M059J (cell line): ENCODE results near the gene MT1H. TPM values are rescaled to one million over a fixed set of nuclear protein-coding genes. Genes with fewer than 3 reads are reported as not detected.
A peak's percentile ranks its signal among the peaks of the same experiment; 100 is the strongest.
"Not testable (repeated sequence)": the region's sequence is repeated elsewhere in the genome, so short reads cannot be mapped to it uniquely, and the experiment has no call there.

Experiments used
- DNase-seq: peaks from one replicate; pipeline ENCODE4 v3.0.0-alpha.2; 2012; ENCODE audit warnings: low read depth
- total RNA-seq: library from RNA; depleted of rRNA; stranded (reverse); fragments of >200 nt; shearing (Covaris generic); gene quantifications from 2 replicates; pipeline ENCODE4 v1.2.3, GENCODE V29; 2014

The MT1H gene
- total RNA-seq, 1 experiment from 2014 or later = not detected

DNA sequence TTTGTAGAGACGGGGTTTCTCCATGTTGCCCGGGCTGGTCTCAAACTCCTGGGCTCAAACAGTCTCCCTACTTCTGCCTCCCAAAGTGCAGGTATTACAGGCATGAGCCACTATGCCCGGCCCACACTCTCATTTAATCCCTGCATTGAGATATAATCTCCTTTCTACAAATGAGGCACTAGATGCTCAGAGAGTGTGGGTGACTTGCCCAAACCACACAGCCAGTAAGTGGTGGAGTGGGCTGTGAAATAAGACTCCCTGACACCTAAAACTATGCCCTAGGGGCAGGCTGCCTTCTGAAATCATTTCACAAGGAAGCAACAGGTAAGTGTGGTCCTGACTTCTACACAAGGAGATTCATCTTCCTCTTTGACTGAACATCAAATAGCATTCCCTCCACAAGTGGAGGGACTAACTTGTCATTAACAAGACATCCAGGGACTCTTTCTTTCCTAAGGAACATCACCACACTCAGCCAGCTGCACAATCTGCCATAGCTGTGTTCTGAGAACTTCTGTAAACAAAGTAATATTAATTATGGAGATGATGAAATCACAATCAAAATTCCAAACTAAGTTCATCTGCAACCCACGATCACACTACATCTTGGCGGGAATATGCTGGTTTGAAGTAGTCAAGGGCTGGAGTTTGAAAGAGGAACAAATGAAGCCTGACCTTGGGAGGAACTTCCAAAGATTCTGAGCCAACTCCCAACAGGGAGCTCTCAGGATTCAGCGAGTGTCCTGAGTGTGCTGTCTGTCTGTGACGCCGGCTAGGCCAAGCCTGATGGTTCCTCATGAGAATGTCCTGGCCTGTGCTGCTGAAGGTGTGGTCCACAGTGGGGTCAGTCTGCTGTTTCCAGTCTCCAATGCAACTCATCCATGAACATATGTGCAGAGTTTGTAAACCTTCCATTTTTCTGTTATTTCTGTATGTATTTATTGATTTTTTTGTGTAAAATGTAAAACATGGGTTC is 4.0 kb upstream of the MT1H start:
- DNase-seq = not testable (repeated sequence)

DNA sequence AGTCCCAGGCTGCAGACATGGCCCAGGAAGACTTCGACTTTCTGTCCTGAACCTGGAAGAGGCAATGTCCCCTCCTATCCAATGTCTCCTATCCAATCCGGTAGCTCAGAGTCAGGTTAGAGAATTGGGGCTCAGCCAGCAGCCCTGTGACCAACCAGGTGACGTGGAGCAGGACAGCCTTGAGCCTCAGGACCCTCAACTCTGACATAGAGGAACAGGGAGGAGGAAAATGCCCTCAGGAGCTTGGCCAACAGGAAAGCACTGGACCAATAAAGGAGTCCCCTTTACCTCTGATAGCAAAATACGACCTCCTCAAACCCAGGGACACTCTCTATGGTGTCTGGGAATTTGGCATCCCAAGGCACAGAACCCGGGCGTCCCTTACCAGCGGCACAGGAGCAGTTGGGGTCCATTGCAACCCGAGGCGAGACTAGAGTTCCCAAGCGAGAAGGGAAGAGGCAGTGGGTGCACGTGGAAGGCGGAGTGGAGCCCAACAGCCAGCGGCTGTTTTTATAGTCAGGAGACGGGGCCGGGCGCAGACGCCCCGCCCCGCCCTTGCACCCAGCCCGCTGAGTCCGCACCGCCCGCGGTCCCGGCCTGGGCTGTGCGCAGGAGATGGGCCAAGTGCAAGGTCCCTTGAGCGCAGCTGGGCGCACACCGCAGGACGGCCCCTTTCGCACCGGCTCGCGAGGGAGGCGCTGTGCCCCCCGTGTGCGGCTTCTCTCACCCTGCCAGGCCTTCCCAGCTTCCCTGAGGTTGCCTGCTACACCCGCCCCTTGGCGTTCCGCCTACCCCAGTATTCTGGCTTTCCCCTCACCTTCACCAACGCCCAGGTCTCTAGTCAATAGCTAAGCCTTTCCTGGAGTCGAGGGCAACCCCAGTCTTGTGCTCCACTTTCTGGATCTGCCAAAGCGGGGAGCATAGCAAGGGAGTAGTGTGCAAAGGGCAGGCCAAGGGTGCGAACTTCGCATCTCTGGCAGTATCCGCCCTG is 1.7 kb upstream of the MT1H start, which contains the start of gene MT1G:
Gene MT1G (minus strand): TSS at position 485 of the 991 bp plus-strand sequence. CDS start 72 bp downstream, at position 413.
- no peak for DNase-seq

DNA sequence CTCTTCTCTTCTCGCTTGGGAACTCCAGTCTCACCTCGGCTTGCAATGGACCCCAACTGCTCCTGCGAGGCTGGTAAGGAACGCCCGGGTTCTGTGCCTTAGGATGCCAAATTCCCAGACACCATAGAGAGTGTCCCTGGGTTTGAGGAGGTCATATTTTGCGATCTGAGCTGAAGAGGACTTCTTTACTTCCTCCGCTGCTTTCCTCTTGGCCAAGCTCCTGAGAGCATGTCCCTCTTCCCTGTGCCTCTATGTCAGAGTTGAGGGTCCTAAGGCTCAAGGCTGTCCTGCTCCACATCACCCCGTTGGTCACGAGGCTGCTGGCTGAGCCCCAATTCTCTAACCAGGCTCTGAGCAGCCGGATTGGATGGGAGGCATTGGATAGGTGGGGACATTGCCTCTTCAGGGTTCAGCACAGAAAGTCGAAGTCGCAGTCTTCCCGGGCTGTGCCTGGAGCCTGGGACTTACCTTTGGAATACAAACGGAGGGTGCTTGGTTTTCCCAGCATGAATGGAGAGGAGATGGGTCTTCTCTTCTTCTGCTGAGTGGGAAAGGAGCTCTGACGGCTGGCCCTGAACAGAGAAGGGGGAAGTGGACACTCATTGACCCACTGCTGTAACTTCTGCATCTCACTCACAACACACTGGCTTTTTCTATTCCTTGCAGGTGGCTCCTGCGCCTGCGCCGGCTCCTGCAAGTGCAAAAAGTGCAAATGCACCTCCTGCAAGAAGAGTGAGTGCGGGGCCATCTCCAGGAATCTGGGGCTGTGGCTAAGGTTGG is 416 bp downstream of the MT1H start:
- no peak for DNase-seq

DNA sequence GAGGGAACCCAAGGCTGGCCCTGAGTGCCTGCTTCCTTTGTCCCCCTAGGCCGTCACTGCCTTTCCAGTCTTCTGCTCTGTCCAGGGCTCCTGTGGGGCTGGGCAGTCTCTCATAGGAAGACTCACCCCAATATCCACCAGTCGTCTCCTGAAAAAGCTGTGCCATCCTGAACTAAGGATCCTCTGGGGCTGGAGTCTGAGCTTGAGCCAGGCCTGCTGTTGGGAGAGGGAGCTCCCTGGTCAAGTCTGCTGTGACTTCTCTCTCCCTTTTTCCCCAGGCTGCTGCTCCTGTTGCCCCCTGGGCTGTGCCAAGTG is 963 bp downstream of the MT1H start:
- no peak for DNase-seq

DNA sequence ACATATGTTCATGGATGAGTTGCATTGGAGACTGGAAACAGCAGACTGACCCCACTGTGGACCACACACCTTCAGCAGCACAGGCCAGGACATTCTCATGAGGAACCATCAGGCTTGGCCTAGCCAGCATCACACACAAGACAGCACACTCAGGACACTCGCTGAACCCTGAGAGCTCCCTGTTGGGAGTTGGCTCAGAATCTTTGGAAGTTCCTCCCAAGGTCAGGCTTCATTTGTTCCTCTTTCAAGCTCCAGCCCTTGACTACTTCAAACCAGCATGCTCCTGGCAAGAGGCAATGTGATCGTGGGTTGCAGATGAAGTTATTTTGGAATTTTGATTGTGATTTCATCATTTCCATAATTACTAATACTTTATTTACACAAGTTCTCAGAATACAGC is 2.1 kb downstream of the MT1H start:
- DNase-seq = not testable (repeated sequence)

DNA sequence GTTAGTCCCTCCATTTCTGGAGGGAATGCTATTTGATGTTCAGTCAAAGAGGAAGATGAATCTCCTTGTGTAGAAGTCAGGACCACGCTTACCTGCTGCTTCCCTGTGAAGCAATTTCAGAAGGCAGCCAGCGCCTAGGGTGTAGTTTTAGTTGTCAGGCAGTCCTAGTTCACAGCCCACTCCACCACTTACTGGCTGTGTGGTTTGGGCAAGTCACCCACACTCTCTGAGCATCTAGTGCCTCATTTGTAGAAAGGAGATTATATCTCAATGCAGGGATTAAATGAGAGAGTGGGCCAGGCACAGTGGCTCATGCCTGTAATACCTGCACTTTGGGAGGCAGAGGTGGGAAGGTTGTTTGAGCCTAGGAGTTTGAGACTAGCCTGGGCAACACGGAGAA is 2.6 kb downstream of the MT1H start:
- DNase-seq = not testable (repeated sequence)

DNA sequence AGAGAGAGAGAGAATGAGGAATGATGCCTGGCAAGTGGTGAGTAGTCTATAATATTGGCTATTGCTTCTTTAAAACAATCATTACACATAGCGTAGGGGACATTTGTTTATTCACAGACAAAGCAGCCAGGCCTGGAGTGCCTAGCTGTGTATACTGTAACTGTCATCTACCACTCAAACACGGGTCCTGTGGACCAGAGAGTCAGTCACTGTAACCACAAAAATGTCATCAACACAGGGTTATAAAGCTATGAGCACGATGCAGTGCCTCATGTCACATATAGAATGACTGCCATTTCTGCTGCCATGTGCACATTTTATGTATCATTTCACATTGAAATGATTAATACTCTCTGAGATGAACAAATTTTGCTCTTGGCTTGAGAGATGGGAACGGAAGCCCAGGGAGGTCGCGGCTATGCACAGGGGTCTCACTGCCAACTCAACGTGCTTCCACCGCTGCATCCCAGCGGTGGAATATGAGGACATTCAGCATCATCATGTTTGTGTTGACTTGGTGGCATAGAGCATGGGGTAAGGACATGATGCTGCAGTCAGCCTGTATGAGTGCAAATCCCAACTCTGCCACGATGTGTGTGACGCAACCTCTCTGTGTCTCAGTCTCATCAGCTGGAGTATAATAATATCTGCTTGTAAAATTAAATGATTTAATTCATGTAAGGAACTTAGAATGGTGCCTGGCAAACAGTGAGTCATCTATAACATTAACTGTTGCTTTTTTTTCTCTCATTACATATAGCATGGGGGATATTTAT is 3.3 kb downstream of the MT1H start:
- no peak for DNase-seq

DNA sequence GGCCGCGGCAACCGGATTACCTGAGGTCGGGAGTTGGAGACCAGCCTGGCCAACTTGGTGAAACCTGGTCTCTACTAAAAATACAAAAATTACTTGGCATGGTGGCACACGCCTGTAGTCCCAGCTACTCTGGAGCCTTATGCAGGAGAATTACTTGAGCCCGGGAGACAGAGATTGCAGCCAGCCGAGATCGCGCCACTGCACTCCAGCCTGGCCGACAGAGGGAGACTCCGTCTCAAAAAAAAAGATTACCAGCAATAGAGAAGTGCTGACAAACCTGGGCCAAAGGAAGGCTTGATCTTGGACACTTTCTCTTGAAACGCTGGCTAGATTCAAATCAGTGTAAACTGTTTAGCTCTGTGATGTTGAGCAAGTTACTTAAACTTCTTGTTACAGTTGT is 4.3 kb downstream of the MT1H start:
- peak; percentile 13 for DNase-seq

DNA sequence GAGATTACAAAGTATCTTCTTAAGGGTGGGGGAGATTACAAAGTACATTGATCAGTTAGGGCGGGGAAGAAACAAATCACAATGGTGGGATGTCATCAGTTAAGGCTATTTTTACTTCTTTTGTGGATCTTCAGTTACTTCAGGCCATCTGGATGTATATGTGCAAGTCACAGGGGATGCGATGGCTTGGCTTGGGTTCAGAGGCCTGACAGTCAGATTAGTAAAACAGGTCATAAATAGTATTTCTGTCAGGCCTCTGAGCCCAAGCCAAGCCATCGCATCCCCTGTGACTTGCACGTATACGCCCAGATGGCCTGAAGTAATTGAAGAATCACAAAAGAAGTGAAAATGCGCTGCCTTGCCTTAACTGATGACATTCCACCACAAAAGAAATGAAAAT is 5.0 kb downstream of the MT1H start:
- DNase-seq = not testable (repeated sequence)

DNA sequence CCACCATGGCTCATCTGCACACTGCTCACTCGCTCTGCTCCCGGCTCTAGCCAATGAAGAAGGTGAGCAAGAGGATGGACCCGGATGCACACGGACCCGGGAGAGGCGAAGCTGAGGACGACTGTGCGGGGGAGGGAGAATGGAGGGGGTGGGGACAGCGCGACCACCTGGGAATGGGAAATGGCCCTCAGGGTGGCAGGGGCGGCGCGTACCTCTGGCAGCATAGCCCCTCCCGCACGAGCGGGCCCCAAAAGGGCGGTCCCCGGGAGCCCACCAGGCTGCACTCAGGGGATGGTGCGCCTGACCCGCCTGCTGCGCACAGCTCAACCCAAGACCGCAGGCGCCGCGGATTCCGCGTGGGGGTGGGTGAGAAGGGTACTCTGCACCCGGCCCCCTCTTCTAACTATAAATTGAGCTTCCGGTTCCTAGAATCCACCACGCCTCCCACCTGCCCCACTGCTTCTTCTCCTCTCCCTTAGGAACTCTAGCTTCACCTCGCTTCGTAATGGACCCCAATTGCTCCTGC is 6.1 kb downstream of the MT1H start:
- DNase-seq = no peak

DNA sequence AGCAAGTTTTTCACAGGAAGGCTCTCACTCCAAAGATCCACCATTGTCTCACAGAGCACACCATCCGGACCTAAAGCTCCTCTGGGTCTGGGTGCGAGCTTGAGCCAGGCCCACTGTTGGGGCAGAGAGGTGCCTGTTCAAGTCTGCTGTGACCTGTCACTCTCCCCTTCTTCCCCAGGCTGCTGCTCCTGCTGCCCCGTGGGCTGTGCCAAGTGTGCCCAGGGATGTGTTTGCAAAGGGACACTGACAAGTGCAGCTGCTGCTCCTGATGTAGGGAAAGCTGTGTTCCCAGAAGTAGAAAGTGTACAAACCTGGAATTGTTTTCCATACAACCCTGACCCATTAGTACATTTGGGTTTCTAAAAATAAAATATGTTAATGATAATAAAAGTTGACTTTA is 7.9 kb downstream of the MT1H start:
- no peak for DNase-seq

DNA sequence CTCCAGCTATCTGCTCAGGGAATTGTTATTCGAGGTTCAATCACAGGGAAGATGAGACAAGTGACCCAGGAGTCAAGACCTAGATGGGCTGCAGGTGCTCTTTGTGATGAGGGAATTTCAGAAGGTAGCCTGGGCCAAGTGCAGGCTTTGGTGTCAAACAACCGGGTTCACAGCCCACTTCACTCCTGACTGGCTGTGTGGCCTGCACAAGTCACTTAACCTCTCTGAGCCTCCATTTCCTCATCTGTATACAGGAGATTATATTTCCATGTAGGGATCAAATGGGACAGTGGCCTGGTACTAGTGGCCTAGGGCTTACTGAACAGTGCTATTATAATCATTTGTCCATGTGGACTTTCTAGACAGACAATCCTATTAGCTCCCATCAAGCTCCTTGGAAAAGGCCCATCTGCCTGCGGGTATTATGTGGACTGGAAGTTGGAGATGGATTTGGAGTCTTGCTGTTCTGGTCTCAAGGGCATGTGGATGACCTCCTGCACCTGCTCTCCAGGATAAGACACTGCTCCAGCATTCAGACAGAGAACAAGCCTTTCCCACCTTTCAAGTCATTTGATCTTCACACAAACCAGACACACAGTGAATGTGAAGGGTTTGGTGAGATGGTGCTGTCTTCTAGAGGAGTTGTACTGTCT is 9.6 kb downstream of the MT1H start:
- DNase-seq = no peak

DNA sequence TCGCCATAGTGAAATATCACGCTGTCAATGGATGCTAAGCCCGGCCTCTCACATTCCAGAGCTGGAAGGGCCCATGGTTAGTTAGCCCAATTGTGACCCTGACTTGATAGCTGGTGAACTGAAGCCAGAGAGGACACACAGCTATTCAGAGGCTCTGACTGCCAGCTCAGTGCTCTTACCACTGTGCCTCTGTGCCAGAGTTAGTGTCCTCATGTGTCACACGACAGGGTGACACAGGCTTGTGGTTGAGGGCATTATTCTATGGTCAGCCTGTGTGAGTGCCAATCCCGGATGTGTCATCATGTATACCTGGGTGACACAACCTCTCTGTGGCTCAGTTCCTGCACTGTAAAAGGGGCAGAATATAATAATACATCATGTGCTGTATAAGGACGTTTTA is 10.2 kb downstream of the MT1H start:
- peak; percentile 67 for DNase-seq

DNA sequence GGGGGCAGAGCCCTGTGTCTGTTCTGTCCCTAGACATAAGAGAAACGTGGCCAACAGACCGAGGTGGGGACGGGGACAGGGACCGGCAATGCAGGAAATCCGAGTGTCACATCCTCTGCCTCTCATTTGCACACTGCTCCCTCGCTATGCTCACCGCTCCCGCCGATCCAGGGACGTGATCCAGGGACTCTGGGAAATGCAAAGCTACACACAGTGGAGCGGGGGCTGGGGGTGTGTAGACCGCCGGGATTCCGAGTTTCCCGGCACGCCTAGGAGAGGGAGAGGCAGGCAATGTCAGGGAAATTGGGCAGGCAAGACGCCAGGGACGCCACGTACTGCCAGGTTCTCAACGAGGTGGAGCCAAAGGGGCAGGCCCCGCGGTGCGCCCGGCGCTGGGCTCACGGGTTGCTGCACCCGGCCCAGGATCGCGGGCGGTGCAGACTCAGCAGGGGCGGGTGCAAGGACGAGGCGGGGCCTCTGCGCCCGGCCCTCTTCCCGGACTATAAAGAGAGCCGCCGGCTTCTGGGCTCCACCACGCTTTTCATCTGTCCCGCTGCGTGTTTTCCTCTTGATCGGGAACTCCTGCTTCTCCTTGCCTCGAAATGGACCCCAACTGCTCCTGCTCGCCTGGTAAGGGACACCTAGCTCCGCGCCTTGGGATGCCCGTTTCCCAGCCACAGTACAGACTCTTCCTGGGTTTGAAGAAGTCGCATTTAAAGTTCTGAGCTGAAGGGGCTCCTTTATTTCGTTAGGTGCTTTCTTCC is 12.5 kb downstream of the MT1H start, which contains the start of gene MT1X:
Gene MT1X (plus strand): TSS at position 532 of the 764 bp plus-strand sequence. CDS start 71 bp downstream, at position 603.
- peak; percentile 90 for DNase-seq

DNA sequence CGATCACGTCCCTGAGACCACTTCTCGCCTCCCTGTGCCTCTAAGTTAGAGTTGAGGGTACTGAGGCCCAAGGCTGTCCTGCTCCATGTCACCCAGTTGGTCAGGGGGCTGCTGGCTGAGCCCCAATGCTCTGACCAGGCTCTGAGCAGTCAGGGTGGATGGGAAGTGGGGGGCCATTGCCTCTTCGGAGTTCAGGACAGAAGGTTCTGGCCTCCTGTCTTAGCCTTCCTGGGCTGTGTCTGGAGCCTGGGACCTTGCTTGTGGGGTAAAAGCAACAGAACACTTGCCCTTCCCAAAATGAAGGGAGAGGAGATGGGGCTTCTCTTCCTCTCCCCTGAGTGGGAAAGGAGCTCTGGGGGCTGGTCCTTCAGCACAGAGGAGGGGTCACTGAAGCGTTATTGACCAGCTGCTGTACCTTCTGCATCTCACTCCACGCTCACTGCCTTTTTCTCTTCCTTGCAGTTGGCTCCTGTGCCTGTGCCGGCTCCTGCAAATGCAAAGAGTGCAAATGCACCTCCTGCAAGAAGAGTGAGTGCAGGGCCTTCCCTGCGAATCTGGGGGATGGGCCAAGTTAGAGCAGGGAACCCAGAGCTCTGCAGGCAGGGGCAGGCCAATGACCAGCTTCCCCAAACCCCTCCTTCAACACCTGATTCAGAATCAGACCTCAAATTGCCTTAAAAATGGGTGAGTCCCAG is 13.2 kb downstream of the MT1H start:
- peak; percentile 7 for DNase-seq

DNA sequence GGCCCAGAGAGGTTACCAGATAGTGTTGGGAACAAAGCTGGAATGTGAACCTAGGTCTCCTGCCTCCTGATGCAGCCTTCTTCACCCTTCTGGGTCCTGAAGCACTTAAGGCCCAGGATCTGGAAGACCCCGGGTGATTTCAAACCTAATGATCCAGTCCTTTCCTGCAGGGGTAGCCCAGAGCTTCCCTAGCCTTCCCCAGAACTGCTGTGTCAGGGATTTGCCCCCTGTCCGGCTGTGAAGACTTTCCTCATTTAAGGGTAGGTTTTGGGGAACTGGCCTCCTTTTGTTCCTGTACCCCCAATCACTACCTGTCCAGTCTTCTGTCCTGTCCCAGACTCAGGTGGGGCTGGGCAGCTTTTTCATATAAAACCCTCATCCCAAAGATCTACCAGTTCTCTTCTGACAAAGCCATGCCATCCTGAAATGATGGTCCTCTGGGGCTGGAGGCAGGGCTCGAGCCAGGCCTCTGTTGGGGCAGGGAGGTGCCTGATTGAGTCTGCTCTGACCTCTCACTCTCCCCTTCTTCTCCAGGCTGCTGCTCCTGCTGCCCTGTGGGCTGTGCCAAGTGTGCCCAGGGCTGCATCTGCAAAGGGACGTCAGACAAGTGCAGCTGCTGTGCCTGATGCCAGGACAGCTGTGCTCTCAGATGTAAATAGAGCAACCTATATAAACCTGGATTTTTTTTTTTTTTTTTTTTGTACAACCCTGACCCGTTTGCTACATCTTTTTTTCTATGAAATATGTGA is 14.0 kb downstream of the MT1H start:
- DNase-seq = no peak

DNA sequence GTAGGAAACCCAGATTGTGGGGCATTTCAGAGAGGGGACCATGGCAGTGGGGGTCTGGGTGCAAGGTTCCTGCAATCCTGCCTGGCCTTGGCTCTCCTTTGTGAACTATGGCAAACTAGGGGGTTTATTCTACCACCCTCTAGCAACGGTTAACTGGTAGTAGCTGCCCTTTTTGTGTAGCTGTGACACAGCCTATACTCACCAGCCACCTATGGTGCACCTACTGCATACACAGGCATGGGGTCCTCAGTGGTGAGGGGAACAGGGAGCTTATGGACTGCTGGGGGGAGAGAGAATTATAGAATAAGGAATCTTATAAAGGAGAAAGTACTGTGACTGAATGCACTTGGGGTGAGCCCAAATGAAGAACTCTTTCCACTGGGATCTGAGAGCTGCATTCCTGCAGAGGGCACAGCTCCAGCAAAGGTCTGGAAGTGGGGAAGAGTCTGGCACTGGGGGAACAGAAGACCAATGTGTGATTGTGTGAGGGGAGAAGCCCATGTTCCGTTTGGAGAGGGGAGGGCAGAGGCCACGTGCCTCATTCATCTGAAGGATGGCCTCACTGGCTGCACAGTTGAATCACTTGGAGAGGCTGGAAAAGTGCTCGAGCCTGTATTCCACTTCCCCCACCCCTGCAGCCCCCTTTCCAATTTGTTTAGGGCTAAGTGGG is 14.8 kb downstream of the MT1H start:
- no peak for DNase-seq
